Ramos (cell line): ENCODE results near the gene CHD1L.
"Not testable (repeated sequence)": the region's sequence is repeated elsewhere in the genome, so short reads cannot be mapped to it uniquely, and the experiment has no call there.

Experiments used
- in situ Hi-C: fragments of 300-500 bp; cut with MboI; formaldehyde crosslinking; loops from one replicate; pipeline ENCODE4 v1.14.3; 2022; ENCODE audit warnings: low sequenced_read_pairs; ENCODE audit not compliant: unreplicated experiment

Gene CHD1L

DNA sequence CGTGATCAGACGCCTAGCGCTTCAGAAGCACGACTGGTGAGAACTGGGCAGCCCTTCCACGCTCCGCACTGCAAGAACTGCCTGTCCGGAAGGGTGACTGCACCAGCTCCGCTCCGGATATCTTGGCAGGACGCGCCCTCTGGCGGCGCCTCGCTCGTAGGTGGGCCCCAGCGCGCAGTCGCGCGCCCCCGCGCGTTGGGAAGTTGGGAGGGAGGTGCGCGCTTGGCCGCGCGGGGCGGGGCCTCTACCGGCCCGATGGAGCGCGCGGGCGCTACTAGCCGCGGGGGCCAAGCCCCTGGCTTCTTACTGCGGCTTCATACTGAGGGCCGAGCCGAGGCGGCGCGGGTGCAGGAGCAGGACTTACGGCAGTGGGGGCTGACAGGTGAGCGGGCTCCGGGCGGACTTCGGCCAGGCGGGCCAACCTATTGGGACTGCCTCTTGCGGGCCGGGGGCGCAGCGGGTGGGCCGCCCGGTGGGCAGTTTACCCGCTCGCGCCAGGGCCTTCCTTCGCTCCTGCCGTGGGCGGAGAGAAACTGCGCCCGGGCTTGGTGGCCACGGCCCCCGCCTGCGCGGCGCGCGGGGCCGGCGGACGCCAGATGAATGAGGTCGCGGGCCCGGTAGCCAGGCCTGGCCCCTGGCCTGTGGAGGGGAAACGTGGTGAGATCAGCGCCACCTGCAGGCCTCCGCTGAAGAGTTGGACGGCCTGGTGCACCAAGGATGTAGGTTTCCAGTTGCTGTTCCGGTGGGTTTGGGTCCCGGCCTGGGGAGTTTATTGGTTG, at the start of gene CHD1L:
Gene CHD1L (plus strand): TSS at position 236 of the 779 bp plus-strand sequence. CDS start 20 bp downstream, at position 256.
- in situ Hi-C loops: no loop called here

DNA sequence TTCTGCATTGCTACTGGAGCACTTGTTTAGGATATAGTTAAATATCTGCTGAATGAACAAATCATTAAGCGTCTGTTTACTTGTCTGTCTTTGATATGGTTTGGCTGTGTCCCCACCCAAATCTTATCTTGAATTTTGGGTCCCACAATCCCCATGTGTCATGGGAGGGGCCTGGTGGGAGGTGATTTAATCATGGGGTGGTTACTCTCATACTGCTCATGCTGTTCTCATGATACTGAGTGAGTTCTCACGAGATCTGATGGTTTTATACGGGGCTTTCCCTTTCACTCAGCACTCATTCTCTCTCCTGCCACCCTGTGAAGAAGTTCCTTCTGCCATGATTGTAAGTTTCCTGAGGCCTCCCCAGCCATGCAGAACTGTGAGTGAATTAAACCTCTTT, 45.2 kb upstream of the CHD1L start:
- in situ Hi-C loops: not testable (repeated sequence)

DNA sequence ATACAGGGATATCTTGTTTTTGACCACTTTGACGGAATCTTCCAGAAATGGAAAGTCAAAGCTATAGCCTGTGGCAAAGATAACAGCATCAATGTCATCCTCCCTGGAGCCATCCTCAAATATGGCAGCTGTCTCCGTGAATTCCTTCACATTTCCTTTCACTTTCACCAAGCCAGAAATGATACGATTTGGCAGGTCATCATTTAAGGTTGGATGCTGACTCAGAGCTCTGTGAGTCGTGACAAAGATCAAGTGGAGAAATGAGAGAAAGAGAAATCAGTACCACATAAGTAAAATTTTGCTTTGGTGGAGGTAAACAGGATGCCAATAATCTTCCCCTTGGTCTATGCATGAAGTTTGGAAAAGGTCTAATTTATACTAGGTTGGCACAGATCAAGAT, 41.2 kb upstream of the CHD1L start:
- in situ Hi-C loops: no loop called here

DNA sequence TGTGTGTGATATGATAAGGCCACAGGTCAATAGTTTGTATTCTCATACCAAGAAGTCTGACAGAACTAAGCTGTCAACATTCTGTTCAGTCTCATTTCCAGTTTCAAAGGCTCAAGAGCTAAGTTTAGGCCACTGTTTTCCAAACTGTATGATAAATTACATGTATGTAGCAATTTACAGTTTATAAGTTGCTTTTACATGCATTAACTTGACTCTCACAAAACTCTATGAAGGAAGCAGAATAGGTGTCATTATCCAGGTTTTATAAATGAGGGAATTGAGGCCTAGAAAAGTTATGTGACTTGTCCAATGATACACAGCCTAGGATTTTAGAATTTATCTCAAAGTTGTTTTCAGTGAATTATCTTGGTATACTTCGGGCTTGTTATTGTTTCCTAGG, 40.7 kb upstream of the CHD1L start:
- in situ Hi-C loops: no loop called here

DNA sequence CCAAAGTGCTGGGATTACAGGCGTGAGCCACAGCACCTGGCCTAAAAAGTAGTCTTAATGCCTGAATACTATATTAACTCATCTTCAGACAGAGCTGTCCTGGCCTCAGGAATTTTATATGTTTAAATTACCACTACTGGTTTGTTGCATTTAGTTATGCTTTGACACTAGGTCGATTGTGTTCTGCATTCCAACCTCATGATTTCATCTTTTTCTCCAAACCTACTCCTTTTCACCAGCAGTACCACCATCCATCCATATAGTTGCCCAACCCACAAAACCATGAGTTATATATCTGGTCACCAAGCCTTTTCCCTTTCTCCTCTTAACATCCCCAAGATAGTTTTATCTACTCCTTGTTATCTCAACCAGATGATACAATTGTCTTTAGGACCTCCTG, 39.9 kb upstream of the CHD1L start:
- in situ Hi-C loops: no loop called here

DNA sequence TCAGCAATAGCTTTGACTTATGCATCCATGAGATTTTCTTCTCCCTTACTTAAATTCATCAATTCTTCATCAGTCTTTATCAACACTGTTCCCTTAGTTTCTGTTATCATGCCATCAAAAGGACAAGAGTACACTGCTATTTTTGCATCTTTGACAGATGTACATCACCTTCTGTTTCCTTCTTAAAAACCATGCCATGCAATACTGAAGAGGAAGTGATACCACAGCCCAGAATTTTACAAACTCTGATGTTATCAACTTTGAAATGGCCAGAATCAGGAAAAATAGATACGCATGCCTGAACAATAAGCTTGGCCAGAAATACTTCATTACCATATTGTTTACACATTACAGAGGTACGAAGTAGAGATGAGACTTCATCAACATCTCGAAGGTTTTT, 38.4 kb upstream of the CHD1L start:
- in situ Hi-C loops: no loop called here

DNA sequence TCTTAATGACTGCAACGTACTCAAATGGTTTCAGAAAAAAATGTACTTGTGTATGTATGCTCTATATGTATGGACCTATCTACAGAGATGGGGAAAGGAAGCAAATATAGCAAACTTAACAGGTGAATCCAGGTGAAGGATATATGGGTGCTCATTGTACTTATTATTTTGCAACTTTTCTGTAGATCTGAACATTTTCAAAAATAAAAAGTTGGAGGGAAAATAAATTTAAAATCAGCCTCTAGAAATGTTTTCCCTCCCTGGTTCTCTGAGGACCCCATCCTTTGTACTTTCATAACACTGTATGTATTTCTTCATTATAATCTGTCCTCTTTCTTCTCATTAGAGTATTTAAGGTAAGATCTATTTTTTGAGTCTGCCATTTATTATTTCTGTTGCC, 35.3 kb upstream of the CHD1L start:
- in situ Hi-C loops: no loop called here

DNA sequence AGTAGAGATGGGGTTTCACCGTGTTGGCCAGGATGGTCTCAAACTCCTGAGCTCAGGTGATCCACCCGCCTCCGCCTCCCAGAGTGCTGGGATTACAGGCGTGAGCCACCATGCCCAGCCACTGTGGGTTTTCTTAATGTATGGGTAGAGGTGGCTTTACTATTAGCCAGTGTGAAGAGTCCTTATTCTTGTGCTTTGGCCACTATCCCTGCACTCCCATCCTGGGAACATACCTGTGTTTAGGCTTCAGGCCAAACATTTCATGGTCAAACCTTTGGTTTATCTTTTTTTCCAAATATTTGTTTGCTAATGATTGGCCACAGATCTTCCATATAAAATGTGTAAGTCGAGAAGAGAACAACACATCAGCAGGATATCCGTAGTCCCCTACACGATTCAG, 33.9 kb upstream of the CHD1L start:
- in situ Hi-C loops: no loop called here

DNA sequence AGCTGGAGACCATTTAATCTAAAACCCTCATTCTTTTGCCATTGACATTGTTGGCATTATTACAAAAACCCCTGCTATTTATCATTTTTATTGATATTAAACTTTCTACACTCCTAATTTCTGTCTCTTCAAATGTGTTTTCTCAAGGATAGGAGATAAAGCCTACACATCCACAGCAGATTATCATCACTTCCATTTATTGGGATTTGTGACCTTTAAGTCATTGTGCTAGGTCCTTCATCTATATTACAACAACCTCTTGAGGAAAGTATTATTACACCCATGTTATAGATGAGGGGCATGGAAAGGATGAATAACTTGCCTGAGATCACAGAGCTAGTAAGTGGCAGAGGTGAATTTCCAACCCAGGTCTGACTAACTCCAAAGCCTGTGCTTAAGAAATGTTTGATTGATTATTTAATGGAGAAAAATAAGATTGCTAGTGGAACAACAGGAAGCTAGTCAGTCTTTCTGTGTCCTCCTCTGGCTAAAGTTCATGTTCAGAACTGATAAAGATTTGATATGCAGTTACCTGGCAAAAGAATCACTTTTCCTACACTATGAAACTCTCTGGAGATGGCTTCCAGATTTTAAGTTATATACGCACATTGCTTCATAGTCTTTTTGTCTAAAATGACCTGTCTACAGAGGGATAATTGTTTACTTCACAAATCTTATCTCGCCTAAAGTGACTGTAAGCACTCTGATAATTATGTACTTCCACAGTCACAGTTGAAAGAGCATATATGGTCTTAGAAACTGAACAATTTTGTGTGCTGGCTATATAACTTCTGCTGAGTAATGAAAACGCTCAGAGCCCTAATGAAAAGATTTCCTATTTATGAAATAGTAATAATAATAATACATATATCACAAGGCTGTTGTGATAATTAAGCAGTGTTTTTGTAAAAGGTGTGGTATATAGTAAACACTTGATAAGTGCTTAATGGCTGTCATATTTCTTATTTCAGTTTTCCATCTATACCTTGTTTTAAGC, 32.4 kb upstream of the CHD1L start:
- in situ Hi-C loops: no loop called here

DNA sequence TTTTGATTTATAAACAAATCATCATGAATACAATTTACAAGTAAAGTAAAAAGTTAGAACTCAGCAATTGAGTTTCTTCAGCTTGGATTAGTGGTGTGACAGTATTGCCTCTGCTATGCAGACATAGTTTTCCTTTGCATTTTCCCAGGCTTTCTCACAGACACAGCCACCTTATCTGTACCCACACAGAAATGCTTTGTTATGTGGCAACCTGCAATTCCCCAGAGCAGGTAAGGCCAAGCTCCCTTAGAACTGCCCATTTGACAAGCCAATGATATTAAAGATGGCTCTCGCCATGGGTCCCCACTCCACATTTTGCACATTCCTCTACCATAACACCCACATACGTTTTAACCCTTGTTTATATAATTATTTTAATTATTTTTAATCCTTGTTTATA, 31.5 kb upstream of the CHD1L start:
- in situ Hi-C loops: no loop called here

DNA sequence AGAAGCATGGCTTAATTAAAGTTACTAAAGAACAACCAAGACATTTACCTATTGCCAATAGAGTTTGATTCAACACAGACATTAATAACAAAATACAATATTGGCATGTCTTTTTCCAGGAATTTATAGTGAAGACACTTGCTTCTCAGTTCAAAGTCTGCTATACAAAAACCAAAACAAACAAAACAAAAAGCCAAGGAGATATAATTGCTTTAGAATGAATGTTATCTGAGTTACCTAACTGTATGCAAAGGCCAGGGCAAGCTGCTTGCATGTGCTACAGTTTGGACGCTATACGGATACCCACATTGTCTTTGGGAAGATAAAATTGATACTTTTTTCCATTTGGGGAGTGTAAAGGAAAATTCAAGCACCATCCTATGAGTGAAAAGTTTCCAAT, 30.9 kb upstream of the CHD1L start:
- in situ Hi-C loops: no loop called here

DNA sequence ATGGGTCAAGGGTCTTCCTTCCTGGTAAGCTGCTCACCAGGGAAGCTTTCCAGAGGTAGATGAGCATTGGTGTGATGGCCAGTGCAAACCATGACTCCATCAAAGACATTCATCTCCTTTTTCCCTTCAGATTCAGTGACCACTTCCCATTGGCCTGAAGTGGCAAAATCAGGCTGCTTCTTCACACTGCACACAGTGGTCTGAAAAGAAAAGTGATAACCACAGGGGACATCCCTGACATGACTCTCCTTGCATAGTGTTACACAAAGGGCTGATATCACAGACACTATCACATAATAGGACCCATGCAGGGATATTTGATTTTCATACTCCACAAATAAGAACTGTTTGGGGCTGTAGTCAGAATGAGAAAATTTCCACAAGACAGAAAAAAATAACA, 29.2 kb upstream of the CHD1L start:
- in situ Hi-C loops: no loop called here

DNA sequence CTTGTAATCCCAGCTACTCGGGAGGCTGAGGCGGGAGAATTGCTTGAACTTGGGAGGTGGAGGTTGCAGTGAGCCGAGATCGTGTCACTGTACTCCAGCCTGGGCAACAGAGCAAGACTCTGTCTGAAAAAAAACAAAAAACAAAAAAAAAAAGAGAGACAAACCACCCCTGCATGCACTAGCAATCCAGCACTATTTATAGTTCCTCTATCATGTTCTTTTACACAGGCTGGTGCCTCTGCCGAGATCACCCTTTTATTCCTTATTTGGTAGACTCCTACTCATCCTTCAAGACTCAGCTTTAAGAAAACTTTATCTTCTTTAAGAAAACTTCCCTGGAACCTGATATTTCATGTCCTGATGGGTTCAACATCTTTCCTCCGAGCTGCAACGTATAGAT, 28.2 kb upstream of the CHD1L start:
- in situ Hi-C loops: no loop called here

DNA sequence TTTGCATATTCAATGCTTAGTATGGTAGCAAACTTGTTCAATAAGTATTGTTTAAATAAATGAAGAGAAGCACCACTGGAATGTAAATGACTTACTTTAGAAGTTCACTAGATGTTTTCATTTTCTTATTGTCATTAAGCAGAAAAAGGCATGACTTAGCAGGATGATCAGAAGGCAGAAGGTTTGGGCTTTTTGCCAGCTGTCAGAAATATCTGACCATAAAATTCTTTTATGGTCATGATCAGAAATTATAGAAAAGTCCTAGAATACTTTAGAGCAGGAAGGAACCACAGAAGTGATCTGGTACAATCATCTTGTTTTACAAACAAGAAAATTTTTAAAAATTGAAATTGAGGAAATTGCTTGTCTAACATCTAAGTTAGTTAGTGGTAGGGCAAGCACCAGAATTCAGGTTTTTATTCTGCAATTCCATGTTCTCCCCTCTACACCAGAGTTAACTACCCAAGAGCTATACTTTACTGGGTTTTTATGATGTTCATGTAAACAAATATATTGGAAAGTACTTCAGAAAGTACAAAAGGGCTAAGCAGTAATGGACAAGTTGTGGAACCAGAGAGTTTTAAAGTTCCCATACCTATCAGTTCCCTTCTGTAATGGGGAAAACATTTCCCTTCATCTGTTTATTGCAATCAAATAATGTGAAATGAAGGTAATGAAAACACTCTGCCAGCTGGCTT, 27.5 kb upstream of the CHD1L start:
- in situ Hi-C loops: no loop called here

DNA sequence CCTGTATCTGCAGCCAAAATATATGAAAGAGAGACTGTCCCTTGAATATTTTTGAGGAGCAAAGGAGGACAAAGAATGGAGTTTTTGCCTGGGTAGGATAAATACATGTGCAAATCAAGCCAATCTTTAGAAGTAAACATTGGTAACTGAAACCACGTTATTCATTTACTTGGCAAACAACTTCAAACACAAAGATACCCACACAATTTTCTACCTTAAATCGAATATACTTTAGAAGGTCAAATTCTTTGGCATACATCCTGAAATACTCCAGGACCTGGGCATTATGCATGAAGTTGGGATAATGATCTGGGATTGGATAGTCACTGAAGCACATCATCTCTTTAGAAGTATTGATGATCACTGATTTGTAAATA, 27.0 kb upstream of the CHD1L start:
- in situ Hi-C loops: no loop called here

DNA sequence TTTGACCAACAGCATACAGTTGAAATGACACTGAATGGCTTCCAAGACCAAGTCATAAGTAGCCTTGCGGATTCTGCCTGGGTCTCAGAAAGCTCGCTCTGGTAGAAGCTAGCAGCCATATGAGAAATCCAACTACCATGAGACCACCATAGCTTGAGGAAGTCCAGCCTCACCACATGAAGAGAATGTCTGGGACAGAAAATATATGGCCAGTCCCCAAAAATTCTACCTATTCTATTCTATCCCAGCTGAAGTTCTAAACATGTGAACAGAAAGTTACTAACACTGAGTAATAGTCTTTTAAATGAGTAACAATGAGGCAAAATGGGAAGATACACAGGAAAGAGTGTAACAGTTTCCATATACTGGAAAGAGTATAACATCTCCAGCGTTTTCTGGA, 26.4 kb upstream of the CHD1L start:
- in situ Hi-C loops: no loop called here

DNA sequence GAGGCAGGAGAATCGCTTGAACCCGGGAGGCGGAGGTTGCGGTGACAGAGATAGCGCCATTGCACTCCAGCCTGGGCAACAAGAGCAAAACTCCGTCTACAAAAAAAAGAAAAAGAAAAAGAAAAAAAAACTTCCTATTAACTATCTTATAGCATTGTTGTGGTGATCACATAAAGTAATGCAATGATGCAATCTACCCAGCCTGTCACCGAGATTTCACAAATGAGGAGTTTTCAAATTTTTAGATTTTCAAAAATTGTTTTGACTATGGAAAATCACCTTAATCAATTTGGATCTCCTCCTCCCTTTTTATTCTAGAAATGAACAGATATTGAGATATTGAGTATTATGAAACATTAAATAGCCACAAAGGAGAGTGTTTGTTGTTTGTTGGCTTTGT, 25.3 kb upstream of the CHD1L start:
- in situ Hi-C loops: no loop called here

DNA sequence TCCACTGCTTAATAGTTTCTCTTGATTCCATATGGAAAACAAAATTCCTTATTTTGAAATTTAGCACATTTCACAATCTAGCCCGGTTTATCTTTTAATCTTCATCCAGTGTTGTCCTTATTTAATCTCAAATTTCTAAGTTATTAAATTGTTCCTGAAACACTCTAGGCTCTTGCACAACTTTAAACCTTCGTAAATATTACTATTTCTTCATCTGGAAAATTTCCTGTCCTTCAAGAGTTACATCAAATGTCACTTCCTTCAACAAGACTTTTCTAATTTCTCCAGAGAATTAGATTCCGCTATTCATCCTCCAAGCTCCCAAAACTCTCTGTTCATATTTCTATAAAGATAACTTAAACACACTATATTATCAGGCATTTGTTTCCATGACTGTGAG, 23.9 kb upstream of the CHD1L start:
- in situ Hi-C loops: no loop called here

DNA sequence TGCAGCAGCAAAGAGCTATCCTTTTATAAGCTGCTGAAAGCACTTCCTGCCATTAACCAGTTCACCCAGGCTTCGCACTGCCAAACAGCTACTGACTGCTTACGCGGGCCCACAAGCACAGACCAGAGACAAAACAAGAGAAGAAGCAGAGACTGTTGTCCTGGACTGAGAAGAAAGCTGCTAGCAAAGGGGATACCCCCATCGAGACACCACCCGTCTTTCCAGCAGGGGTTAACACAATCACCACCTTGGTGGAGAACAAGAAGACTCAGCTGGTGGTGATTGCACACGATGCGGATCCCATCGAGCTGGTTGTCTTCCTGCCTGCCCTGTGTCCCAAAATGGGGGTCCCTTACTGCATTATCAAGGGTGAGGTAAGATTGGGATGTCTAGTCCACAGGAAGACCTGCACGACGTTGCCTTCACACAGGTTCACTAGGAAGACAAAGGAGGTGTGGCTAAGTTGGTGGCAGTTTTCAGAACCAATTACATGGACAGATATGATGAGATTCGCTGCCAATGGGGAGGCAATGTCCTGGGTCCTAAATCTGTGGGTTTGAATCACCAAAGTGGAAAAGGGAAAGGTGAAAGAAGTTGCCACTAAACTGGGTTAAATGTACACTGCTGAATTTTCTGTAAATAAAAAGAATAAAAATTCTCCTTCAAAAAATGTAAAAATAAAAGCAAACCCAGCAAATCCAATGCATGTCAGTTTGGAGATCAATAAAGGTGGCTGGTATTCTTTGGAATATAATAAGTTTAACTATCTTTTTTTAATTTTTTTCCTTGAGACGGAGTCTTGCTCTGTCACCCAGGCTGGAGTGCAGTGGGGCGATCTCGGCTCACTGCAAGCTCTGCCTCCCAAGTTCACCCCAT, 18.5 kb upstream of the CHD1L start:
- in situ Hi-C loops: no loop called here

DNA sequence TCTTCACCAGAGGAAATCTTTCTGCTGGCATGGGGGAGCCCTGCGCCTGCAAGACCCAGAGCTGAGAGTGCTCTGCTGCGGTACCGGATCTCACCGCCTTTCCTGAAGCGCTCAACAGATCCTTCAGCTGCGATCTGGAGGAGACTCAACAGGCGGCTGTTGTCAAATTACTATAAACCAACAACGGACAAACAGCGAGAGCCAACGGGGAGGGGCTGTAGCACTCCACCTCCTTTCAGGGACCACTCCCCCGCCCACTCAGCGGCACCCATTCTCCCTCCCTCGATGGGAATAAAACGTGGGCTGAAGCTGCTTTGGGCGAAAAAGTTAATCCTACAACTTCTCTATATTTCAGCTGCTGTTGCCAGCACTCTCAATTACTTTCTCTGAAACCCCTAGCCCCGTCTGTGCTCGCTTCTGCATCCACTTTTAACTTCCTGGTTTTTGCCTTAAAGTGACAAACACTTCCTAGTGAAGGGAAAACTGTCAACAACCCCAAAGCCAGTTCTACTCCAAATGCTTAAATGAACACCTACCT, 17.2 kb upstream of the CHD1L start, which contains the start of gene FMO5:
Gene FMO5 (minus strand): TSS at position 147 of the 538 bp plus-strand sequence. CDS start 310 bp downstream, outside the sequence.
- in situ Hi-C loops: no loop called here
